SU-DHL-6 (cell line): ENCODE measurements around the gene RPL27A.

ENCODE experiments used
- CTCF ChIP-seq: fragments of 200-600 bp; sonication (generic); IDR thresholded peaks from one replicate; pipeline ENCODE4 v1.5.1; 2017; ENCODE audit warnings: antibody characterized with exemption, mild to moderate bottlenecking, low read length, moderate library complexity; ENCODE audit not compliant: insufficient read depth, poor library complexity, severe bottlenecking
- EZH2phosphoT487 ChIP-seq: fragments of 200-600 bp; sonication (generic), shearing (Covaris generic); conservative IDR thresholded peaks from 2 replicates; pipeline ENCODE4 v1.6.1; 2018; ENCODE audit warnings: mild to moderate bottlenecking, antibody characterized with exemption, low read length, moderate library complexity, mixed read lengths

GRCh38 chr11:8639655-8640054 lies 42.9 kb upstream of the RPL27A start:
- TF ChIP-seq EZH2phosphoT487 (no peak), CTCF (no peak)
